IPS-11a (cell line): ENCODE results near the gene TRNT1.

Source experiments
- H3K4me3 ChIP-seq: one replicate; pipeline ENCODE4 v1.5.1; 2013; ENCODE audit warnings: low read depth, low read length, control low read depth

TRNT1 gene

GRCh38 chr3:3126477-3127431 lies at the start of gene TRNT1:
Gene TRNT1 (plus strand): TSS chr3:3126940. CDS start chr3:3129041, 2,101 bp downstream.
- peak within 1 kb of the TSS; percentile 87 for H3K4me3 ChIP-seq

GRCh38 chr3:3080309-3080708 lies 46.4 kb upstream of the TRNT1 start:
- H3K4me3 ChIP-seq: no peak overlapping the region

- no peak overlapping the region for H3K4me3 ChIP-seq
These were observed 45.1 kb upstream of the TRNT1 start for GRCh38 chr3:3081381-3082233.

- no peak overlapping the region for H3K4me3 ChIP-seq
These were observed 44.4 kb upstream of the TRNT1 start for GRCh38 chr3:3082234-3082924.

GRCh38 chr3:3084890-3085289 lies 41.9 kb upstream of the TRNT1 start:
- H3K4me3 ChIP-seq: no peak overlapping the region

- no peak overlapping the region for H3K4me3 ChIP-seq
These were observed 41.0 kb upstream of the TRNT1 start for GRCh38 chr3:3085782-3086181.

- H3K4me3 ChIP-seq: no peak overlapping the region
These were observed 40.5 kb upstream of the TRNT1 start for GRCh38 chr3:3086239-3086638.

- H3K4me3 ChIP-seq: no peak overlapping the region
These were observed 39.5 kb upstream of the TRNT1 start for GRCh38 chr3:3087279-3087678.

- no peak overlapping the region for H3K4me3 ChIP-seq
These were observed 38.8 kb upstream of the TRNT1 start for GRCh38 chr3:3087716-3088465.

GRCh38 chr3:3089017-3089416 lies 37.7 kb upstream of the TRNT1 start:
- H3K4me3 ChIP-seq: no peak overlapping the region

- H3K4me3 ChIP-seq: no peak overlapping the region
These were observed 28.8 kb upstream of the TRNT1 start for GRCh38 chr3:3097958-3098357.

GRCh38 chr3:3101660-3102458 lies 24.9 kb upstream of the TRNT1 start:
- no peak overlapping the region for H3K4me3 ChIP-seq

GRCh38 chr3:3102751-3103150 lies 24.0 kb upstream of the TRNT1 start:
- no peak overlapping the region for H3K4me3 ChIP-seq

- H3K4me3 ChIP-seq: no peak overlapping the region
These were observed 21.5 kb upstream of the TRNT1 start for GRCh38 chr3:3105246-3105645.

GRCh38 chr3:3105815-3106214 lies 20.9 kb upstream of the TRNT1 start:
- H3K4me3 ChIP-seq: no peak overlapping the region

GRCh38 chr3:3107181-3107580 lies 19.6 kb upstream of the TRNT1 start:
- no peak overlapping the region for H3K4me3 ChIP-seq

- no peak overlapping the region for H3K4me3 ChIP-seq
These were observed 18.9 kb upstream of the TRNT1 start for GRCh38 chr3:3107858-3108257.

- H3K4me3 ChIP-seq: no peak overlapping the region
These were observed 17.1 kb upstream of the TRNT1 start for GRCh38 chr3:3109407-3110298.

GRCh38 chr3:3110299-3110630 lies 16.5 kb upstream of the TRNT1 start, which contains the start of gene IL5RA:
Gene IL5RA (minus strand): TSS chr3:3110374. CDS start chr3:3104984, 5,390 bp downstream.
- no peak within 1 kb of the TSS for H3K4me3 ChIP-seq
